ENCODE results near the gene SYNGR1.

- TF ChIP-seq CTCF (IDR thresholded peaks at IDR 0.05): peak in 1 of 3 donors; percentile 78
- no peak for TF ChIP-seq POLR2A (IDR thresholded peaks at IDR 0.05)
These were observed 33.2 kb upstream of the SYNGR1 start for GRCh38 chr22:39316440-39317083.
